ENCODE results near the gene SPIRE1. TPM values are rescaled to one million over a fixed set of nuclear protein-coding genes. Genes with fewer than 3 reads are reported as not detected.

Gene SPIRE1
- total RNA-seq, 6 donors from 2014 or later, result 33.9 to 76.7 (median 59.6) TPM

DNA sequence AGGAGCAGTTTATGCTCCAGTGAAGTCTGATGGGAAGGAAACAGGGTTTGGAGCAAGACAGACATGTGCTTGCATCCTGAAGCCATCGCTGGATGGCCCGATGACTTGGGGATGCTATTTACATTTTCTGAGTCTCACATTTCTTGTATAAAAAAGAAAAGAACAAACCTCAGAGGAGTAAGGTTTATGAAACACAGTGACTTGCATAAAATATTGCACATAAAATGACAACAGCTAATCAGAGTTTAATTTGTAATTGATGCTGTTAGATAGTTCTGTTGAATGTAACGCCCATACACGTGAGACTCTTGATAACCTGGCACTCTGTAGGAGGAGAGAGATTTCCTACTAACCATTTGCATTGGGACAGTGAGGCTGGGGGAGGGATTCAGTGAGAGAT lies 233.7 kb downstream of the SPIRE1 start:
- TF ChIP-seq POLR2A (IDR thresholded peaks at IDR 0.05) (no peak), POLR2AphosphoS5 (IDR thresholded peaks at IDR 0.05) (no peak), CTCF (IDR thresholded peaks at IDR 0.05) (no peak), EP300 (IDR thresholded peaks at IDR 0.05) (no peak)
- no peaks in the 10 kb centered on the region for H3K27me3 ChIP-seq
- ATAC-seq (ENCODE audit: low FRiP score in 2 of 2), result no peak
- no peaks in the 10 kb centered on the region for H3K9me3 ChIP-seq
- no peak for DNase-seq
- no peak overlapping the region for H3K27ac ChIP-seq
- H3K4me1 ChIP-seq, result peaks cover 8 to 17% (median 12%) of the 10 kb centered on the region in 4 donors
- H3K4me3 ChIP-seq, result no peak overlapping the region
- peaks cover 0 to 10% (median 3%) of the 10 kb centered on the region in 4 donors for H3K36me3 ChIP-seq
- WGBS, 2 donors, result 86 to 87% methylated on average over 4 of the region's 4 CpGs

DNA sequence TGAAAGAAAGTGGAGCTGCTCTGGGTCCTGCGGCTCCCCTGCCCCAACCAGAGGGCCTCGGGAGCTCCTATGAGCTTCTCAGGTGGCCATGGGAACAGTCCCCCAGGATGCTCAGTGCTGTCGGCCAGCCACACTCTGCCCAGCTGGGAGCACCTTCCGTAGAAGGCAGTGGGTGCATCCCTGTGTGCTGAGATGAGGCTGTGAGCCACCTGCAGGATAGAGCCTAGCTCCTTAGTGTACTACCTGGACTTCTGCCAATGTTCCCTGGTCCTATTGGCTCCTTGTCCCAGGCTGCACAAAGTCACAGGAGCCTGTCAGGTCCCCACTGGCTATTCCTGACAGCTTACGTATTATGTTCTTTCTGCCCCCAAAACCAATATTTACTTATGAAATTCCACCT lies 234.1 kb downstream of the SPIRE1 start:
- 80 to 89% methylated on average over 1 to 3 of the region's 5 CpGs for WGBS, 2 donors
- no peaks in the 10 kb centered on the region for H3K27me3 ChIP-seq
- H3K36me3 ChIP-seq, result peaks cover 0 to 10% (median 3%) of the 10 kb centered on the region in 4 donors
- no peak overlapping the region for H3K4me3 ChIP-seq
- TF ChIP-seq POLR2AphosphoS5 (IDR thresholded peaks at IDR 0.05) (no peak), EP300 (IDR thresholded peaks at IDR 0.05) (no peak), CTCF (IDR thresholded peaks at IDR 0.05) (no peak), POLR2A (IDR thresholded peaks at IDR 0.05) (no peak)
- ATAC-seq (ENCODE audit: low FRiP score in 2 of 2), result no peak
- DNase-seq, result no peak
- H3K4me1 ChIP-seq, result peaks cover 8 to 17% (median 12%) of the 10 kb centered on the region in 4 donors
- no peaks in the 10 kb centered on the region for H3K9me3 ChIP-seq
- H3K27ac ChIP-seq, result no peak overlapping the region

GRCh38 chr18:12423393-12423792 lies 234.5 kb downstream of the SPIRE1 start:
- DNase-seq, result no peak
- no peak for ATAC-seq (ENCODE audit: low FRiP score in 2 of 2)
- H3K27ac ChIP-seq, result no peak overlapping the region
- TF ChIP-seq EP300 (IDR thresholded peaks at IDR 0.05) (no peak), POLR2AphosphoS5 (IDR thresholded peaks at IDR 0.05) (no peak), CTCF (IDR thresholded peaks at IDR 0.05) (no peak), POLR2A (IDR thresholded peaks at IDR 0.05) (no peak)
- peaks cover 8 to 17% (median 12%) of the 10 kb centered on the region in 4 donors for H3K4me1 ChIP-seq
- peaks cover 0 to 10% (median 3%) of the 10 kb centered on the region in 4 donors for H3K36me3 ChIP-seq
- WGBS, 2 donors, result 87 to 91% methylated on average over 5 to 10 of the region's 10 CpGs
- H3K9me3 ChIP-seq, result no peaks in the 10 kb centered on the region
- H3K4me3 ChIP-seq, result no peak overlapping the region
- H3K27me3 ChIP-seq, result no peaks in the 10 kb centered on the region

GRCh38 chr18:12422936-12423335 lies 235.0 kb downstream of the SPIRE1 start:
- no peak overlapping the region for H3K4me3 ChIP-seq
- no peaks in the 10 kb centered on the region for H3K27me3 ChIP-seq
- WGBS, 2 donors, result 72 to 73% methylated on average over 9 of the region's 9 CpGs
- H3K36me3 ChIP-seq, result peaks cover 0 to 10% (median 3%) of the 10 kb centered on the region in 4 donors
- no peaks in the 10 kb centered on the region for H3K9me3 ChIP-seq
- H3K27ac ChIP-seq, result no peak overlapping the region
- DNase-seq (no peak), ATAC-seq (ENCODE audit: low FRiP score in 2 of 2) (no peak)
- TF ChIP-seq POLR2AphosphoS5 (IDR thresholded peaks at IDR 0.05) (no peak), EP300 (IDR thresholded peaks at IDR 0.05) (no peak), CTCF (IDR thresholded peaks at IDR 0.05) (no peak)
- peaks cover 8 to 17% (median 12%) of the 10 kb centered on the region in 4 donors for H3K4me1 ChIP-seq

DNA sequence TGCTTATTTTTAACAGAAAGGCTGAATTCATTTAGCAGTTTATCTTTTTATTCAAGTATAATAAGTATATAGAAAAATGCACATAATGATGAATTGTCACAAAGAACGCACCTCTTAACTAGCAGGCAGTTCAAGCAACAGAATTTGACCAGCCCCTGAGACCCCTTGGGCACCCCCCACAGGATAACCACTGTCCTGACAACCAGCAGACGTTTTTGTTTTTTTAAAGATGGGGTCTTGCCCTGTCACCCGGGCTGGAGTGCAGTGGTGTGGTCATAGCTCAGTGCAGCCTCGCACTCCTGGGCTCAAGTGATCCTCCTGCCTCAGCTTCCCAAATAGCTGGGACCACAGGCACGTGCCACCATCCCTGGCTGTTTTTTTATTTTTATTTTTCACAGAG lies 236.2 kb downstream of the SPIRE1 start:
- Histone ChIP-seq H3K4me1 (peaks cover 8 to 17% (median 12%) of the 10 kb centered on the region in 4 donors), H3K27me3 (no peaks in the 10 kb centered on the region), H3K9me3 (no peaks in the 10 kb centered on the region), H3K4me3 (no peak overlapping the region), H3K36me3 (no peaks in the 10 kb centered on the region), H3K27ac (no peak overlapping the region)
- TF ChIP-seq POLR2AphosphoS5 (IDR thresholded peaks at IDR 0.05), result no peak
- no peak for TF ChIP-seq EP300 (IDR thresholded peaks at IDR 0.05)
- TF ChIP-seq CTCF (IDR thresholded peaks at IDR 0.05), result no peak
- no peak for TF ChIP-seq POLR2A (IDR thresholded peaks at IDR 0.05)
- ATAC-seq (ENCODE audit: low FRiP score in 2 of 2) (no peak), DNase-seq (no peak)
- WGBS, 2 donors, result 77 to 84% methylated on average over 5 of the region's 5 CpGs
